ENCODE measurements around the gene TASP1. TPM values are rescaled to one million over a fixed set of nuclear protein-coding genes. Genes with fewer than 3 reads are reported as not detected.

Gene TASP1
- total and polyA plus RNA-seq, 4 donors: 2.5 to 10.0 (median 4.7) TPM

- DNase-seq (ENCODE audit: low spot score): no peak
- peaks cover 0 to 9% (median 1%) of the 10 kb centered on the region in 4 donors for H3K36me3 ChIP-seq (ENCODE audit: control insufficient read depth in 4 of 4, insufficient read depth in 3 of 4, low read depth in 1 of 4, low read length in 3 of 4)
- H3K9ac ChIP-seq (ENCODE audit: low read depth in 1 of 2, low read length in 2 of 2): no peak overlapping the region
- WGBS: 95% methylated on average over 1 of the region's 1 CpG
- no peaks in the 10 kb centered on the region for H3K4me1 ChIP-seq (ENCODE audit: control insufficient read depth in 4 of 4, insufficient read depth in 4 of 4, low read length in 3 of 4)
- no peaks in the 10 kb centered on the region for H3K27me3 ChIP-seq (ENCODE audit: control insufficient read depth in 4 of 4, insufficient read depth in 4 of 4, low read length in 3 of 4)
- no peak for TF ChIP-seq YY1 (IDR thresholded peaks at IDR 0.05)
- no peaks in the 10 kb centered on the region for H3K9me3 ChIP-seq (ENCODE audit: control insufficient read depth in 4 of 4, low read length in 3 of 4)
- H3K27ac ChIP-seq (ENCODE audit: low read depth in 1 of 2, low read length in 2 of 2): no peak overlapping the region
- no peak overlapping the region for H3K4me3 ChIP-seq (ENCODE audit: low read depth in 1 of 3, low read length in 3 of 3)
These were observed 123.4 kb downstream of the TASP1 start for GRCh38 chr20:13515291-13515690.

- TF ChIP-seq CTCF (IDR thresholded peaks at IDR 0.05; ENCODE audit: low read depth, low read length, missing input control) (no peak), RXRA (IDR thresholded peaks at IDR 0.05) (no peak), TAF1 (conservative IDR thresholded peaks at IDR 0.05) (no peak)
- H3K27ac ChIP-seq (ENCODE audit: low read depth in 1 of 2, low read length in 2 of 2): no peak overlapping the region
- peaks cover 0 to 6% (median 1%) of the 10 kb centered on the region in 4 donors for H3K36me3 ChIP-seq (ENCODE audit: control insufficient read depth in 4 of 4, insufficient read depth in 3 of 4, low read depth in 1 of 4, low read length in 3 of 4)
- DNase-seq (ENCODE audit: low spot score): no peak
- WGBS: 95% methylated on average over 6 of the region's 6 CpGs
- no peaks in the 10 kb centered on the region for H3K27me3 ChIP-seq (ENCODE audit: control insufficient read depth in 4 of 4, insufficient read depth in 4 of 4, low read length in 3 of 4)
- peaks cover 0 to 2% (median 0%) of the 10 kb centered on the region in 4 donors for H3K9me3 ChIP-seq (ENCODE audit: control insufficient read depth in 4 of 4, low read length in 3 of 4)
- H3K4me1 ChIP-seq (ENCODE audit: control insufficient read depth in 4 of 4, insufficient read depth in 4 of 4, low read length in 3 of 4): no peaks in the 10 kb centered on the region
- no peak overlapping the region for H3K4me3 ChIP-seq (ENCODE audit: low read depth in 1 of 3, low read length in 3 of 3)
- H3K9ac ChIP-seq (ENCODE audit: low read depth in 1 of 2, low read length in 2 of 2): no peak overlapping the region
These were observed 127.8 kb downstream of the TASP1 start for GRCh38 chr20:13510837-13511488.

- TF ChIP-seq TAF1 (conservative IDR thresholded peaks at IDR 0.05): no peak
- no peak for TF ChIP-seq SP1 (IDR thresholded peaks at IDR 0.05)
- no peak for TF ChIP-seq FOXA1 (IDR thresholded peaks at IDR 0.05)
- TF ChIP-seq EGR1 (IDR thresholded peaks at IDR 0.05; ENCODE audit: low read depth in 2 of 2): no peak
- TF ChIP-seq RXRA (IDR thresholded peaks at IDR 0.05): no peak
- no peak for TF ChIP-seq YY1 (IDR thresholded peaks at IDR 0.05)
- no peak for TF ChIP-seq MAX (IDR thresholded peaks at IDR 0.05)
- TF ChIP-seq HNF4A (conservative IDR thresholded peaks at IDR 0.05): no peak
- TF ChIP-seq ATF3 (IDR thresholded peaks at IDR 0.05): no peak
- TF ChIP-seq RAD21 (IDR thresholded peaks at IDR 0.05): no peak
- TF ChIP-seq GABPA (IDR thresholded peaks at IDR 0.05 in 1 of 2, conservative IDR thresholded peaks at IDR 0.05 in 1 of 2): no peak
- TF ChIP-seq FOXA2 (IDR thresholded peaks at IDR 0.05): no peak
- Histone ChIP-seq H3K4me1 (ENCODE audit: control insufficient read depth in 4 of 4, insufficient read depth in 4 of 4, low read length in 3 of 4) (no peaks in the 10 kb centered on the region), H3K27ac (ENCODE audit: low read depth in 1 of 2, low read length in 2 of 2) (no peak overlapping the region), H3K9me3 (ENCODE audit: control insufficient read depth in 4 of 4, low read length in 3 of 4) (peaks cover 0 to 6% (median 3%) of the 10 kb centered on the region in 4 donors), H3K36me3 (ENCODE audit: control insufficient read depth in 4 of 4, insufficient read depth in 3 of 4, low read depth in 1 of 4, low read length in 3 of 4) (no peaks in the 10 kb centered on the region), H3K27me3 (ENCODE audit: control insufficient read depth in 4 of 4, insufficient read depth in 4 of 4, low read length in 3 of 4) (no peaks in the 10 kb centered on the region), H3K9ac (ENCODE audit: low read depth in 1 of 2, low read length in 2 of 2) (no peak overlapping the region), H3K4me3 (ENCODE audit: low read depth in 1 of 3, low read length in 3 of 3) (no peak overlapping the region)
- 65% methylated on average over 3 of the region's 3 CpGs for WGBS
- no peak for DNase-seq (ENCODE audit: low spot score)
These were observed 131.1 kb downstream of the TASP1 start for GRCh38 chr20:13507646-13508045.
